RWPE1 (cell line): Measurements from ENCODE around the gene INPP4B.

Experiments used
- CTCF ChIA-PET: fragments of 350-600 bp; sonication (Branson Sonifier 250); formaldehyde crosslinking; extraction: SDS; loops from one replicate; lab custom pipeline; 2021; lab: Yijun Ruan, JAX
- POLR2A ChIA-PET: fragments of 400-600 bp; formaldehyde crosslinking; extraction: SDS; loops from one replicate; lab custom pipeline; 2020; ENCODE audit warnings: antibody characterized with exemption; ENCODE audit not compliant: low non-redundant PET; lab: Yijun Ruan, JAX
- DNase-seq: peaks from one replicate; pipeline ENCODE4 v3.0.0; 2012; ENCODE audit warnings: low spot score
- H3K27ac ChIP-seq: fragments of 450-650 bp; 2 replicates; pipeline ENCODE4 v1.5.1; 2017
- TF ChIP-seq, protein P1 (sequence below): fragments of 450-650 bp; conservative IDR thresholded peaks from 2 replicates; pipeline ENCODE4 v1.5.1; 2017; ENCODE audit warnings: low read depth, mild to moderate bottlenecking

Gene INPP4B

GRCh38 chr4:142773505-142773904 is 72.6 kb downstream of the INPP4B start:
- H3K27ac ChIP-seq: no peak overlapping the region
- no peak for DNase-seq
- ChIA-PET CTCF (no interaction called here), POLR2A (no interaction called here)
- TF ChIP-seq, protein P1, sequence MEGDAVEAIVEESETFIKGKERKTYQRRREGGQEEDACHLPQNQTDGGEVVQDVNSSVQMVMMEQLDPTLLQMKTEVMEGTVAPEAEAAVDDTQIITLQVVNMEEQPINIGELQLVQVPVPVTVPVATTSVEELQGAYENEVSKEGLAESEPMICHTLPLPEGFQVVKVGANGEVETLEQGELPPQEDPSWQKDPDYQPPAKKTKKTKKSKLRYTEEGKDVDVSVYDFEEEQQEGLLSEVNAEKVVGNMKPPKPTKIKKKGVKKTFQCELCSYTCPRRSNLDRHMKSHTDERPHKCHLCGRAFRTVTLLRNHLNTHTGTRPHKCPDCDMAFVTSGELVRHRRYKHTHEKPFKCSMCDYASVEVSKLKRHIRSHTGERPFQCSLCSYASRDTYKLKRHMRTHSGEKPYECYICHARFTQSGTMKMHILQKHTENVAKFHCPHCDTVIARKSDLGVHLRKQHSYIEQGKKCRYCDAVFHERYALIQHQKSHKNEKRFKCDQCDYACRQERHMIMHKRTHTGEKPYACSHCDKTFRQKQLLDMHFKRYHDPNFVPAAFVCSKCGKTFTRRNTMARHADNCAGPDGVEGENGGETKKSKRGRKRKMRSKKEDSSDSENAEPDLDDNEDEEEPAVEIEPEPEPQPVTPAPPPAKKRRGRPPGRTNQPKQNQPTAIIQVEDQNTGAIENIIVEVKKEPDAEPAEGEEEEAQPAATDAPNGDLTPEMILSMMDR: no peak

GRCh38 chr4:142762280-142762679 is 83.8 kb downstream of the INPP4B start:
- ChIA-PET CTCF (no interaction called here), POLR2A (no interaction called here)
- TF ChIP-seq, protein P1: no peak
- DNase-seq: no peak
- no peak overlapping the region for H3K27ac ChIP-seq

DNA sequence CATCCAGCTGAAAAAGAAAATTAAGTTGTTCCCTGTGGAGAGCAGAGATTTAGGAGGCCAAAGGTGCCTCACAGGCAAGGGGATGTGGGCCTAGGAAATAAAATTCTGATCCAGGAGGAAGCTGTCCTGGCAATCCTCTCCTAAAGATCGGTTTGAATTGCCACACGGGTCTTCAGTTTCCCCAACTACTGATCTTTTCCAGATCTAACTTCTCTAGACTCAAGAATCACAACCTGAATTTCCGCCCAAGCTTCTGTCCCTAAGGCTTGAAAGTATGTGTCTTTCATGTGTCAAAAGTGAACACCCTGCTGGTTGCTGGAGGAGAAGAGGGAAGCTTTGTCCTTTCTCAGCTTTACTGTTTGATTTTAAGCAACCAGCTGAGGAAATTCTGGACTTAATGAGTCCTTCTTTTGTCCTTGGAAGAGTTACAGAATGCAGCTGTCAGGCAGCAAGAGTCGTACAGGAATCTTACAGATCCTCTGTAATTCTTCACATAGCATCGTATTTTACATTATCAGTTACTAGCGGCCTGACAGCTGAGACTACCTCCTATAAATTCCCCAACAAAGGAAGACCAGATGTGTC is 93.8 kb downstream of the INPP4B start:
- CTCF ChIA-PET: no interaction called here
- H3K27ac ChIP-seq: no peak overlapping the region
- POLR2A ChIA-PET: no interaction called here

DNA sequence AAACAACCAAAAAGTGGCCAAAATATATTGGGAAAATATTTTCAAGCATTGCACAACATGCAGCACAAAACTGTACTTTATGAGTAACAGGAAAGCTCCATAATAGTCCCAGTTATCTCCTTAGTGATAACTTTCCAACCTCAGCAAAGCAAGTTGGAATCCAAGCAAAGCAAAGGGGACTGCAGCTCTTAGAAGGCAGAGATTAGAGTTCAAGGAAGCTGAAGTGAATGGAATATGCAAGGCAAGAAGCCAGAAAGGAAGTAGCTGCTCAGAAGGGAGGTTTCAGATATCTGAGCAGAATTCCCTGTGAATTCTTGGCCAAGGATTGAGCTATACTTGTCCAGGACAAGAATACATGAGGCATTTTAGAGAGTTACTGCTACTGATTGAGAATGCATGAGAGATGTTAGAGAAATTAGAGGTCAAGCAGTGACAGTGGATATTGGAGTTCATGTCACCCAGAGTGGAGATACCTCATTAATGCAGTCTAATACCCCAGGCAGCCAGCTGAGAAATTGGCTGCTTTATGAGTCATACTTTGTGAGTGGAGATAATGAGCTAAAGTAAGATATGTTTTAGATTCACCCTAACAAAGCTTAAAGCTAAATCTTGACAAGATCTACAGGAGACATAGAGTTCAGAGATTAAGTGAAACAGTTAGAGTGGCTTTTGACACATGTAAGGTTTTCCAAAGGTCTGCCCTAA is 102.8 kb downstream of the INPP4B start:
- CTCF ChIA-PET: interaction anchor here (0.6 to 0.7 kb wide), 2 partner anchors 217 to 253 kb away, joined by 3 read pairs; no protein-coding TSS in a partner anchor
- no peak for DNase-seq
- POLR2A ChIA-PET: no interaction called here
- TF ChIP-seq, protein P1: no peak
- H3K27ac ChIP-seq: no peak overlapping the region

More for the DNA sequence above, 93.8 kb downstream of the INPP4B start:
- DNase-seq: no peak
- TF ChIP-seq, protein P1: no peak

DNA sequence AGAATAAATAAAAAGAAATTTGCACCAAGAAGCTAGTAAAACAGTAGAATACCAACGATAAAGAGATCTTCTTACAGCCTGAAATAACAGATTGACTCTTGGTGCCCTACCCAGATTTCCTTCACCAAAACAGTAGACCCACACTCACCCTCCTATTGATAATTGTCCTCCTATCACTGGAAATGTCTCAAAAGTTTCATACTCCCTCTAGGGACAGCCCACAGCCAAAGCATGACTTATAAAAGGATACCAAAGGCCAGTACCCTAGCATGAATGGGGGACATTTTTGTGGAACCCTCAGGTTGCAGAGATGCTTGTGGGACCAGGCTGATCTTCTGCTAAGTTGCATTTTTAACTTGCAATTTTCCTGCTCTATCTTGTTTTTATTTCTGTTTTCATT is 104.1 kb downstream of the INPP4B start:
- POLR2A ChIA-PET: no interaction called here
- TF ChIP-seq, protein P1: no peak
- CTCF ChIA-PET: interaction anchor here (0.6 kb wide), 1 partner anchor 132 kb away, joined by 3 read pairs; no protein-coding TSS in a partner anchor

GRCh38 chr4:142728233-142728632 is 117.9 kb downstream of the INPP4B start:
- H3K27ac ChIP-seq: no peak overlapping the region
- ChIA-PET CTCF (no interaction called here), POLR2A (no interaction called here)
- TF ChIP-seq, protein P1: no peak
- no peak for DNase-seq

More for the DNA sequence above, 104.1 kb downstream of the INPP4B start:
- no peak overlapping the region for H3K27ac ChIP-seq
- no peak for DNase-seq
